H1 (cell line): ENCODE results near the gene PPP2R2C. TPM values are rescaled to one million over a fixed set of nuclear protein-coding genes. Genes with fewer than 3 reads are reported as not detected.

Source experiments
- CTCF ChIA-PET: fragments of 300-600 bp; sonication (Branson Sonifier 250); formaldehyde crosslinking; loops from one replicate; lab custom pipeline; 2021; ENCODE audit not compliant: partially characterized antibody; lab: Charles Lee
- POLR2A ChIA-PET: fragments of 300-600 bp; sonication (Branson Sonifier 250); formaldehyde crosslinking; loops from one replicate; lab custom pipeline; 2021; ENCODE audit warnings: inconsistent platforms; ENCODE audit not compliant: partially characterized antibody; lab: Charles Lee
- DNase-seq, 2 experiments: peaks; one replicate each; pipeline versions ENCODE4 v3.0.0 to v3.0.0-alpha.2; 2010 to 2022; ENCODE audit warnings: low spot score in 2 of 2, low read depth in 1 of 2, mixed read lengths in 1 of 2
- FAIRE-seq: peaks from 2 replicates; lab custom pipeline; 2011; peaks lifted over from hg19 to GRCh38; lab: Jason Lieb, UNC
- H2AFZ ChIP-seq: 2 replicates; pipeline ENCODE4 v1.8.1; 2012; ENCODE audit warnings: low read length, inconsistent platforms
- H2AK5ac ChIP-seq: 2 replicates; pipeline ENCODE4 v1.6.1; 2013; ENCODE audit warnings: low read depth, low read length
- H2BK120ac ChIP-seq: replicated peaks from 2 replicates; pipeline ENCODE3; 2013; ENCODE audit warnings: low read depth, low read length, inconsistent platforms
- H2BK12ac ChIP-seq: 2 replicates; pipeline ENCODE4 v1.6.1; 2013; ENCODE audit warnings: low read depth, low read length
- H2BK15ac ChIP-seq: 2 replicates; pipeline ENCODE4 v1.6.1; 2013; ENCODE audit warnings: low read length
- H2BK20ac ChIP-seq: 2 replicates; pipeline ENCODE4 v1.6.1; 2013; ENCODE audit warnings: low read length
- H2BK5ac ChIP-seq: 2 replicates; pipeline ENCODE4 v1.6.1; 2013; ENCODE audit warnings: low read depth, low read length
- H3K14ac ChIP-seq: 2 replicates; pipeline ENCODE4 v1.6.1; 2013; ENCODE audit warnings: inconsistent platforms; ENCODE audit not compliant: insufficient read length
- H3K18ac ChIP-seq: 2 replicates; pipeline ENCODE4 v1.6.1; 2013; ENCODE audit warnings: low read length; ENCODE audit errors: extremely low read depth
- H3K23ac ChIP-seq: 2 replicates; pipeline ENCODE4 v1.6.1; 2013; ENCODE audit warnings: inconsistent platforms; ENCODE audit not compliant: insufficient read length
- H3K23me2 ChIP-seq: 2 replicates; pipeline ENCODE4 v1.6.1; 2013; ENCODE audit warnings: low read depth, low read length
- H3K27ac ChIP-seq: 2 replicates; pipeline ENCODE4 v1.6.1; 2011; ENCODE audit warnings: low read depth, low read length, inconsistent platforms
- H3K27me3 ChIP-seq, 4 experiments: replicated peaks in 1 of 4; 1 replicate in 1 of 4; 2 replicates in 3 of 4; pipeline versions ENCODE4 v1.6.1 to v1.8.1; 2011 to 2013; ENCODE audit warnings: low read length in 3 of 4, mild to moderate bottlenecking in 3 of 4, inconsistent platforms in 2 of 4, mixed read lengths in 2 of 4, moderate library complexity in 1 of 4; ENCODE audit not compliant: control insufficient read depth in 3 of 4, insufficient read depth in 3 of 4; ENCODE audit errors: extremely low read depth in 1 of 4
- H3K36me3 ChIP-seq, 4 experiments: 2 replicates each; pipeline versions ENCODE4 v1.6.1 to v1.8.1; 2011 to 2013; ENCODE audit warnings: mild to moderate bottlenecking in 4 of 4, low read length in 3 of 4, moderate library complexity in 2 of 4, control low read depth in 1 of 4, inconsistent platforms in 1 of 4; ENCODE audit not compliant: insufficient read depth in 4 of 4, control insufficient read depth in 2 of 4
- H3K4ac ChIP-seq: replicated peaks from 2 replicates; pipeline ENCODE3; 2013; ENCODE audit warnings: low read length, low read depth, mixed read lengths, inconsistent platforms; ENCODE audit not compliant: insufficient read length
- H3K4me1 ChIP-seq, 4 experiments: replicated peaks in 1 of 4; 1 replicate in 1 of 4; 2 replicates in 3 of 4; pipeline versions ENCODE4 v1.6.1 to v1.8.1; 2011 to 2013; ENCODE audit warnings: low read length in 3 of 4, inconsistent platforms in 2 of 4, mixed read lengths in 1 of 4; ENCODE audit not compliant: insufficient read depth in 4 of 4, control insufficient read depth in 3 of 4
- H3K4me2 ChIP-seq, 2 experiments: 2 replicates each; pipeline versions ENCODE4 v1.6.1 to v1.8.1; 2011 to 2013; ENCODE audit warnings: low read depth in 2 of 2, low read length in 2 of 2, control low read depth in 1 of 2, inconsistent platforms in 1 of 2, mild to moderate bottlenecking in 1 of 2; ENCODE audit not compliant: insufficient read depth in 1 of 2
- H3K4me3 ChIP-seq, 4 experiments: fragments of 200-600, 300-600 bp in 1 of 4; sonication (generic), shearing (Covaris generic), sonication (Bioruptor Twin) in 1 of 4; 2 replicates each; pipeline versions ENCODE4 v1.5.1 to v1.8.1; 2011 to 2016; ENCODE audit warnings: low read length in 4 of 4, low read depth in 3 of 4, control low read depth in 2 of 4, inconsistent platforms in 2 of 4, mild to moderate bottlenecking in 2 of 4, mixed read lengths in 1 of 4, moderate library complexity in 1 of 4; ENCODE audit not compliant: insufficient read depth in 2 of 4; ENCODE audit errors: extremely low read depth in 1 of 4
- H3K56ac ChIP-seq: replicated peaks from 2 replicates; pipeline ENCODE3; 2013; ENCODE audit warnings: low read depth, mild to moderate bottlenecking, mixed read lengths, low read length, inconsistent platforms; ENCODE audit not compliant: insufficient read length
- H3K79me1 ChIP-seq: 2 replicates; pipeline ENCODE4 v1.6.1; 2013; ENCODE audit warnings: low read depth, low read length, control low read depth
- H3K79me2 ChIP-seq, 2 experiments: 2 replicates each; pipeline versions ENCODE4 v1.6.1 to v1.8.1; 2012 to 2013; ENCODE audit warnings: low read length in 2 of 2, mild to moderate bottlenecking in 2 of 2, inconsistent platforms in 1 of 2; ENCODE audit not compliant: insufficient read depth in 2 of 2, control insufficient read depth in 1 of 2
- H3K9ac ChIP-seq, 4 experiments: replicated peaks in 1 of 4; 1 replicate in 1 of 4; 2 replicates in 3 of 4; pipeline versions ENCODE4 v1.6.1 to v1.8.1; 2011 to 2013; ENCODE audit warnings: low read depth in 3 of 4, low read length in 3 of 4, control low read depth in 2 of 4, mild to moderate bottlenecking in 2 of 4, moderate library complexity in 2 of 4, inconsistent platforms in 1 of 4; ENCODE audit errors: extremely low read depth in 1 of 4
- H3K9me3 ChIP-seq, 2 experiments: 2 replicates each; pipeline versions ENCODE4 v1.6.1 to v1.8.1; 2012 to 2013; ENCODE audit warnings: mild to moderate bottlenecking in 2 of 2, moderate library complexity in 2 of 2, control low read depth in 1 of 2, inconsistent platforms in 1 of 2, low read depth in 1 of 2, low read length in 1 of 2, mixed read lengths in 1 of 2; ENCODE audit not compliant: insufficient read depth in 2 of 2
- H4K20me1 ChIP-seq, 2 experiments: replicated peaks in 1 of 2; 2 replicates each; pipeline versions ENCODE3 to v1.8.1; 2011 to 2013; ENCODE audit warnings: inconsistent platforms in 2 of 2, low read length in 2 of 2, mild to moderate bottlenecking in 1 of 2; ENCODE audit not compliant: insufficient read depth in 2 of 2, control insufficient read depth in 1 of 2
- H4K5ac ChIP-seq: 2 replicates; pipeline ENCODE4 v1.6.1; 2013; ENCODE audit warnings: low read length, low read depth, mixed read lengths, inconsistent platforms; ENCODE audit not compliant: insufficient read length
- H4K8ac ChIP-seq: 2 replicates; pipeline ENCODE4 v1.8.0; 2013; ENCODE audit warnings: mild to moderate bottlenecking, moderate library complexity, low read length, inconsistent platforms; ENCODE audit not compliant: insufficient read depth; ENCODE audit errors: extremely low read depth
- H4K91ac ChIP-seq: replicated peaks from 2 replicates; pipeline ENCODE3; 2013; ENCODE audit warnings: low read length, mixed read lengths, inconsistent platforms; ENCODE audit not compliant: insufficient read length
- ASH2L ChIP-seq: fragments of 200-600, 300-600 bp; sonication (generic); IDR thresholded peaks from one replicate; pipeline ENCODE4 v1.7.1; 2017; ENCODE audit warnings: low read length
- BCL11A ChIP-seq, 2 experiments: IDR thresholded peaks; one replicate each; pipeline ENCODE4 v1.6.1; 2011; ENCODE audit warnings: low read depth in 2 of 2, low read length in 2 of 2, mild to moderate bottlenecking in 2 of 2
- CREB1 ChIP-seq: IDR thresholded peaks from 2 replicates; pipeline ENCODE4 v1.6.1; 2012; ENCODE audit warnings: inconsistent platforms
- CTBP2 ChIP-seq: IDR thresholded peaks from 2 replicates; pipeline ENCODE4 v1.7.0; 2011; ENCODE audit warnings: borderline replicate concordance, mild to moderate bottlenecking, moderate library complexity, mixed read lengths, low read length; ENCODE audit not compliant: insufficient read depth, insufficient read length
- GABPA ChIP-seq: IDR thresholded peaks from 2 replicates; pipeline ENCODE4 v1.6.1; 2011; ENCODE audit warnings: mild to moderate bottlenecking, low read length, moderate library complexity, borderline replicate concordance; ENCODE audit not compliant: insufficient read depth
- GTF2F1 ChIP-seq: IDR thresholded peaks from 2 replicates; pipeline ENCODE4 v1.6.1; 2012; ENCODE audit warnings: low read depth, low read length, improper control_type of control experiment, borderline replicate concordance
- KDM5A ChIP-seq: fragments of 200-600 bp; IDR thresholded peaks from 2 replicates; pipeline ENCODE4 v1.7.1; 2012; ENCODE audit warnings: mild to moderate bottlenecking, low read length, inconsistent platforms, mixed read lengths
- WGBS, 2 experiments: shearing (Covaris generic) in 1 of 2; methylation state at CpG; one replicate each; pipeline versions ENCODE4 v1.1.6 to v1.1.7; 2013 to 2015; ENCODE audit warnings: low lambda C conversion rate in 2 of 2, mixed read lengths in 2 of 2, inconsistent platforms in 1 of 2, low coverage in 1 of 2, missing lambda C conversion rate in 1 of 2; ENCODE audit not compliant: insufficient replicate concordance in 2 of 2, insufficient coverage in 1 of 2, insufficient read length in 1 of 2; ENCODE audit errors: extremely low coverage in 1 of 2, missing lambda C conversion rate in 1 of 2; 5-methylcytosine and 5-hydroxymethylcytosine counted together
- polyA plus RNA-seq, 7 experiments: library from polyadenylated mRNA; depleted of rRNA in 3 of 7; stranded (reverse) in 5 of 7; unstranded in 2 of 7; fragments of >200 nt in 5 of 7; fragments of 200-250 nt in 2 of 7; gene quantifications; 1 replicate in 5 of 7; 2 replicates in 1 of 7; 4 replicates in 1 of 7; pipeline versions ENCODE4 v1.2.1 to v1.2.3, GENCODE V29; 2011 to 2013; ENCODE audit warnings: missing spikeins in 2 of 7, mixed read lengths in 2 of 7
- total RNA-seq: library from RNA; stranded (reverse); fragmentation: NEBNext Ultra II Directional; extraction: Animal tissue kit (Norgen Biotek cat#: 25700); gene quantifications from 2 replicates; pipeline ENCODE4 v1.2.1, GENCODE V29; 2021

Gene PPP2R2C
- total and polyA plus RNA-seq, 2 of the 8 experiments (the other 6 are each of a cell fraction or from before 2014, with no cell fraction given), result 6.4 TPM

DNA sequence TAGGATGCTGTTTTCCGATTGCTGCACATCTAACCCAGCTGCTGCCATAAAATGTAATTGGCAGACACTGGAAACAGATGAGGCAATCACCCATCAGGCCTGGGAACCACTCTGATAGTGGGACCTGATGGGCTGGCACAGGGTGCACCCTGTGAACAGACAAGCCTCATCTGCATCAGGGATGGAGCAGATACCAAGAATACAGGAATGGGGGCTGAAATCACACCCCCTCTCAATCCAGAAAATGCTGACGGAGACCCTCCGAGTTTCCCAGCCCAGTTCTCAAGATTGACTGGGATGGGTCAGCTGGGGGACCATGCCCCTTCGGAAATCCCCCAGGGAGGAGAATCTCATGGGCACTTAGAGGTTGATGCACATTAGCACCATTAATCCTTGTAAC lies 28.8 kb upstream of the PPP2R2C start:
- Histone ChIP-seq H2BK20ac (no peak overlapping the region), H3K23ac (no peak overlapping the region), H2BK12ac (no peak overlapping the region), H3K27ac (no peak overlapping the region), H2BK15ac (no peak overlapping the region), H3K23me2 (no peaks in the 10 kb centered on the region), H3K36me3 (no peaks in the 10 kb centered on the region), H3K9ac (no peak overlapping the region), H4K8ac (no peak overlapping the region), H2BK5ac (no peak overlapping the region), H3K4me3 (no peak overlapping the region), H2AK5ac (no peak overlapping the region), H2BK120ac (no peak overlapping the region), H2AFZ (no peak overlapping the region), H3K4ac (no peak overlapping the region), H3K9me3 (peaks cover 12 to 18% of the 10 kb centered on the region in 2 experiments), H3K4me1 (no peaks in the 10 kb centered on the region), H3K14ac (no peak overlapping the region), H3K27me3 (no peaks in the 10 kb centered on the region), H3K18ac (no peak overlapping the region), H4K91ac (no peak overlapping the region), H3K79me1 (no peaks in the 10 kb centered on the region), H4K20me1 (no peaks in the 10 kb centered on the region), H3K4me2 (no peak overlapping the region), H3K79me2 (no peaks in the 10 kb centered on the region), H3K56ac (no peak overlapping the region), H4K5ac (no peak overlapping the region)
- FAIRE-seq (no peak), DNase-seq (no peak)
- no peak for TF ChIP-seq CREB1
- no peak for TF ChIP-seq GABPA
- TF ChIP-seq ASH2L, result no peak
- TF ChIP-seq BCL11A (IDR thresholded peaks at IDR 0.05; ENCODE audit: low read depth in 2 of 2, low read length in 2 of 2), result no peak
- no peak for TF ChIP-seq KDM5A
- no peak for TF ChIP-seq CTBP2
- TF ChIP-seq GTF2F1, result no peak
- WGBS, 2 experiments, result 99% methylated on average over 4 of the region's 4 CpGs; no CpG with 5 or more reads in 1 of the 2 experiments
- CTCF ChIA-PET, result interaction anchor here (1.4 kb wide), 1 partner anchor 24 kb away, joined by 3 read pairs; no protein-coding TSS in a partner anchor
- POLR2A ChIA-PET, result no interaction called here
